K562 (cell line): ENCODE data around the gene RCC1. TPM values are rescaled to one million over a fixed set of nuclear protein-coding genes. Genes with fewer than 3 reads are reported as not detected.

Experiments
- ATAC-seq: fragments of 200-7000 bp; cut with Tn5 transposase; 3 replicates; pipeline ENCODE4 v1.9.1; 2020; ENCODE audit warnings: moderate library complexity
- BruUV-seq: library from RNA; stranded (reverse); fragments of 400-500 nt; replicated peaks from 2 replicates; lab custom pipeline; 2021; lab: Mats Ljungman, UMichigan
- CTCF ChIA-PET: fragments of 300-600 bp; formaldehyde crosslinking; extraction: SDS; loops from one replicate; lab custom pipeline; 2021; ENCODE audit warnings: low intra/inter-chr PET ratio; lab: Yijun Ruan, JAX
- POLR2A ChIA-PET: fragments of 300-600, 350-650 bp; sonication (Branson Sonifier 250); formaldehyde crosslinking; extraction: SDS; loops from one replicate; lab custom pipeline; 2021; ENCODE audit warnings: antibody characterized with exemption, inconsistent platforms; lab: Yijun Ruan, JAX
- DNase-seq, 4 experiments: peaks; one replicate each; pipeline versions ENCODE4 v3.0.0 to v3.0.0-alpha.2; 2011 to 2018; ENCODE audit warnings: low spot score in 3 of 4, mixed read lengths in 3 of 4; ENCODE audit errors: extremely low read depth in 1 of 4
- FAIRE-seq: peaks from 2 replicates; lab custom pipeline; 2011; peaks lifted over from hg19 to GRCh38; lab: Jason Lieb, UNC
- H2AFZ ChIP-seq: 2 replicates; pipeline ENCODE4 v1.6.0; 2011; ENCODE audit warnings: low read depth, low read length, control low read depth, inconsistent platforms
- H3K27ac ChIP-seq: fragments of 200-600 bp; 3 replicates; pipeline ENCODE4 v1.8.0; 2011; ENCODE audit warnings: low read depth, mild to moderate bottlenecking, control low read depth, inconsistent platforms, low read length, moderate library complexity, mixed read lengths; ENCODE audit errors: extremely low read depth
- H3K27me3 ChIP-seq, 2 experiments: fragments of 300-600 bp in 1 of 2; 2 replicates in 1 of 2; 3 replicates in 1 of 2; pipeline versions ENCODE4 v1.6.0 to v1.8.0; 2011; ENCODE audit warnings: inconsistent platforms in 2 of 2, low read length in 2 of 2, mild to moderate bottlenecking in 1 of 2, mixed read lengths in 1 of 2, moderate library complexity in 1 of 2; ENCODE audit not compliant: control insufficient read depth in 2 of 2, insufficient read depth in 2 of 2
- H3K36me3 ChIP-seq: fragments of 300-600 bp; 3 replicates; pipeline ENCODE4 v1.8.0; 2011; ENCODE audit warnings: mild to moderate bottlenecking, low read length, inconsistent platforms; ENCODE audit not compliant: control insufficient read depth, insufficient read depth
- H3K4me1 ChIP-seq, 2 experiments: fragments of 200-600 bp in 1 of 2; replicated peaks in 1 of 2; 2 replicates in 1 of 2; 3 replicates in 1 of 2; pipeline versions ENCODE4 v1.5.1 to v1.8.0; 2011; ENCODE audit warnings: inconsistent platforms in 2 of 2, low read length in 2 of 2, mild to moderate bottlenecking in 1 of 2, mixed read lengths in 1 of 2, moderate library complexity in 1 of 2; ENCODE audit not compliant: control insufficient read depth in 2 of 2, insufficient read depth in 2 of 2
- H3K4me2 ChIP-seq: 2 replicates; pipeline ENCODE4 v1.6.1; 2011; ENCODE audit warnings: low read length, control low read depth, inconsistent platforms, mixed read lengths; ENCODE audit not compliant: insufficient read depth
- H3K4me3 ChIP-seq: fragments of 200-600 bp; sonication (generic), shearing (Covaris generic); 2 replicates; pipeline ENCODE4 v1.5.1; 2016; ENCODE audit warnings: control low read depth, inconsistent platforms
- H3K79me2 ChIP-seq: fragments of 200-600 bp; 3 replicates; pipeline ENCODE4 v1.8.0; 2011; ENCODE audit warnings: low read length, inconsistent platforms; ENCODE audit not compliant: control insufficient read depth, insufficient read depth
- H3K9ac ChIP-seq, 2 experiments: 2 replicates each; pipeline versions ENCODE4 v1.6.0 to v1.6.1; 2011; ENCODE audit warnings: low read depth in 2 of 2, low read length in 2 of 2, control low read depth in 1 of 2, inconsistent platforms in 1 of 2, mild to moderate bottlenecking in 1 of 2, mixed read lengths in 1 of 2; ENCODE audit not compliant: insufficient read depth in 1 of 2
- H3K9me1 ChIP-seq: one replicate; pipeline ENCODE4 v1.6.0; 2011; ENCODE audit warnings: inconsistent platforms, mild to moderate bottlenecking, low read length, moderate library complexity; ENCODE audit not compliant: control insufficient read depth, insufficient read depth
- H3K9me3 ChIP-seq: replicated peaks from 2 replicates; pipeline ENCODE4 v1.5.1; 2011; ENCODE audit warnings: low read depth, low read length, inconsistent platforms; ENCODE audit not compliant: control insufficient read depth, insufficient read depth
- H4K20me1 ChIP-seq: replicated peaks from 2 replicates; pipeline ENCODE4 v1.6.1; 2011; ENCODE audit warnings: low read length, inconsistent platforms, mixed read lengths; ENCODE audit not compliant: control insufficient read depth, insufficient read depth
- BHLHE40 ChIP-seq: IDR thresholded peaks from 2 replicates; pipeline ENCODE4 v1.6.1; 2011; ENCODE audit warnings: low read length, improper control_type of control experiment
- CBFA2T2 ChIP-seq: fragments of 450-650 bp; conservative IDR thresholded peaks from 2 replicates; pipeline ENCODE4 v1.6.1; 2017; ENCODE audit warnings: mild to moderate bottlenecking
- IRF9 ChIP-seq: fragments of 450-650 bp; IDR thresholded peaks from 2 replicates; pipeline ENCODE4 v1.6.1; 2016; ENCODE audit warnings: missing biosample characterization, missing genetic modification characterization
- MEIS2 ChIP-seq: fragments of 450-650 bp; IDR thresholded peaks from 2 replicates; pipeline ENCODE4 v1.6.1; 2014; ENCODE audit warnings: mild to moderate bottlenecking; ENCODE audit not compliant: partially characterized antibody
- NR3C1 ChIP-seq: sonication (generic); formaldehyde crosslinking; IDR thresholded peaks from 2 replicates; pipeline ENCODE4 v1.8.1; 2022; ENCODE audit warnings: missing genetic modification reagents
- PHB2 ChIP-seq: fragments of 450-650 bp; IDR thresholded peaks from 2 replicates; pipeline ENCODE4 v1.6.1; 2017; ENCODE audit warnings: low read depth
- PREB ChIP-seq: sonication (generic); formaldehyde crosslinking; IDR thresholded peaks from 2 replicates; pipeline ENCODE4 v1.8.1; 2023; ENCODE audit warnings: mild to moderate bottlenecking, missing genetic modification reagents
- RAD51 ChIP-seq: fragments of 450-650 bp; IDR thresholded peaks from 2 replicates; pipeline ENCODE4 v1.7.1; 2016; ENCODE audit warnings: low read depth, mild to moderate bottlenecking, borderline replicate concordance
- TFE3 ChIP-seq: fragments of 450-650 bp; formaldehyde crosslinking; IDR thresholded peaks from 2 replicates; pipeline ENCODE4 v1.4.0; 2020; ENCODE audit warnings: mild to moderate bottlenecking, mixed read lengths
- TOE1 ChIP-seq, 2 experiments: fragments of 450-650 bp in 1 of 2; sonication (generic) in 1 of 2; formaldehyde crosslinking in 1 of 2; IDR thresholded peaks; 2 replicates each; pipeline versions ENCODE4 v1.7.1 to v1.8.0; 2016 to 2022; ENCODE audit warnings: borderline replicate concordance in 2 of 2, mild to moderate bottlenecking in 2 of 2, antibody characterized with exemption in 1 of 2, inconsistent platforms in 1 of 2, low read depth in 1 of 2, missing genetic modification reagents in 1 of 2, moderate library complexity in 1 of 2
- USF1 ChIP-seq: sonication (generic); formaldehyde crosslinking; IDR thresholded peaks from 2 replicates; pipeline ENCODE4 v1.9.0; 2022; ENCODE audit warnings: mild to moderate bottlenecking, missing genetic modification reagents
- USF2 ChIP-seq: sonication (generic); formaldehyde crosslinking; IDR thresholded peaks from 2 replicates; pipeline ENCODE4 v1.5.0; 2020; ENCODE audit warnings: missing genetic modification reagents
- ZNF316 ChIP-seq: fragments of 450-650 bp; IDR thresholded peaks from 2 replicates; pipeline ENCODE4 v1.6.1; 2016
- ZNF79 ChIP-seq: fragments of 250-450 bp; sonication (Bioruptor Pico); IDR thresholded peaks from 2 replicates; pipeline ENCODE4 v1.4.0; 2020; ENCODE audit warnings: low read depth, mild to moderate bottlenecking, moderate library complexity
- WGBS: fragments of 100-300 bp; shearing (Covaris generic); methylation state at CpG from one replicate; pipeline ENCODE4 v1.1.6; 2016; ENCODE audit warnings: low coverage, mixed read lengths; ENCODE audit not compliant: insufficient coverage; ENCODE audit errors: missing lambda C conversion rate; 5-methylcytosine and 5-hydroxymethylcytosine counted together
- in situ Hi-C: fragments of 300-500 bp; cut with MboI; formaldehyde crosslinking; loops from 4 replicates; pipeline ENCODE4 v1.15.0; 2018; ENCODE audit warnings: inconsistent platforms, mixed read lengths
- intact Hi-C: fragments of 100-400 bp; cut with micrococcal nuclease; formaldehyde crosslinking; loops from 2 replicates; pipeline ENCODE4 v1.14.2; 2022
- polyA plus RNA-seq, 8 experiments: library from polyadenylated mRNA; depleted of rRNA in 4 of 8; stranded (reverse) in 5 of 8; unstranded in 3 of 8; fragments of >200 nt; fragmentation: Nextera tagmentation in 2 of 8; fragmentation: Illumina TruSeq in 1 of 8; extraction: Ambion mirVana in 2 of 8; extraction: Trizol in 1 of 8; gene quantifications; 2 replicates each; pipeline versions ENCODE4 v1.2.1 to v1.2.3, GENCODE V29; 2011 to 2014; ENCODE audit warnings: inconsistent platforms in 1 of 8, missing spikeins in 1 of 8
- total RNA-seq, 7 experiments: library from RNA; depleted of rRNA in 6 of 7; stranded (reverse); fragments of >200 nt in 6 of 7; fragmentation: Illumina TruSeq in 2 of 7; extraction: Trizol in 2 of 7; gene quantifications; 2 replicates each; pipeline versions ENCODE4 v1.2.1 to v1.2.3, GENCODE V29; 2011 to 2021; ENCODE audit warnings: low replicate concordance in 1 of 7

The RCC1 gene
- total and polyA plus RNA-seq, 9 of the 15 experiments (the other 6 are each of a cell fraction or from before 2014, with no cell fraction given) = 16.4 to 202 (median 107) TPM

GRCh38 chr1:28456078-28456477 lies 49.8 kb upstream of the RCC1 start:
- in situ Hi-C loops = no loop called here
- Histone ChIP-seq H3K4me1 (no peaks in the 10 kb centered on the region; a peak in 1 of 5 replicates), H4K20me1 (no peaks in the 10 kb centered on the region)
- ATAC-seq = peak; percentile 37
- CTCF ChIA-PET = no interaction called here
- no peak for TF ChIP-seq PREB (CRISPR knock-in tag)
- TF ChIP-seq RAD51 = peak; percentile 96
- TF ChIP-seq TOE1 (IDR thresholded peaks at IDR 0.05; ENCODE audit: borderline replicate concordance) = peak; percentile 94
- TF ChIP-seq TOE1 (CRISPR knock-in tag; IDR thresholded peaks at IDR 0.05; ENCODE audit: borderline replicate concordance, low read depth) = no peak
- no peak for TF ChIP-seq ZNF316
- TF ChIP-seq USF1 (CRISPR knock-in tag) = peak; percentile 59; the same call in 1 of the 2 replicates
- TF ChIP-seq IRF9 (tag) = no peak
- TF ChIP-seq PHB2 = no peak
- peak; percentile 20 for TF ChIP-seq MEIS2
- peak; percentile 67 for TF ChIP-seq USF2 (CRISPR knock-in tag)
- TF ChIP-seq BHLHE40 = 0 out of 2 replicates have a peak, but pooled peaks have one; percentile 24
- TF ChIP-seq NR3C1 (CRISPR knock-in tag) = no peak
- peak; percentile 97 for TF ChIP-seq TFE3 (CRISPR knock-in tag)
- TF ChIP-seq CBFA2T2 = peak; percentile 79
- no peak for TF ChIP-seq ZNF79 (CRISPR knock-in tag)
- TF ChIP-seq, all 486 proteins: peak for 8
- Histone ChIP-seq H3K9me3 (no peaks in the 10 kb centered on the region), H3K4me2 (no peak overlapping the region), H3K36me3 (peaks cover 13% of the 10 kb centered on the region; the same call in 2 of the 3 replicates), H3K9ac (no peak overlapping the region), H3K9me1 (no peaks in the 10 kb centered on the region), H3K4me3 (no peak overlapping the region), H2AFZ (no peak overlapping the region), H3K27me3 (no peaks in the 10 kb centered on the region), H3K27ac (no peak overlapping the region), H3K79me2 (no peaks in the 10 kb centered on the region)
- BruUV-seq = no TSS peak
- DNase-seq (peak in 1 of 4 experiments; percentile 26), FAIRE-seq (peak; percentile 54)
- 48% methylated on average over 5 of the region's 5 CpGs for WGBS
- POLR2A ChIA-PET = interaction anchor here (0.6 to 1.5 kb wide), 5 partner anchors 9 to 645 kb away, joined by 4 to 6 read pairs (median 5); no protein-coding TSS in a partner anchor
- intact Hi-C loops = no loop called here
